Astrocyte (in vitro differentiated cells and primary cell): ENCODE measurements around the gene SEC23A. TPM values are rescaled to one million over a fixed set of nuclear protein-coding genes. Genes with fewer than 3 reads are reported as not detected.

Experiments used
- DNase-seq: peaks from one replicate; pipeline ENCODE4 v3.0.0-alpha.2; 2010; ENCODE audit warnings: low read depth
- FAIRE-seq: peaks from 2 replicates; lab custom pipeline; 2011; peaks lifted over from hg19 to GRCh38; lab: Jason Lieb, UNC
- H2AFZ ChIP-seq: 2 replicates; pipeline ENCODE4 v1.6.0; 2012; ENCODE audit warnings: low read depth, low read length, inconsistent platforms
- H3K27ac ChIP-seq: 2 replicates; pipeline ENCODE4 v1.5.1; 2011; ENCODE audit warnings: low read depth, low read length, inconsistent platforms
- H3K27me3 ChIP-seq: 2 replicates; pipeline ENCODE4 v1.6.0; 2011; ENCODE audit warnings: low read length, inconsistent platforms; ENCODE audit not compliant: insufficient read depth
- H3K36me3 ChIP-seq: 2 replicates; pipeline ENCODE4 v1.5.1; 2011; ENCODE audit warnings: low read length, inconsistent platforms; ENCODE audit not compliant: insufficient read depth
- H3K4me1 ChIP-seq: 2 replicates; pipeline ENCODE4 v1.5.1; 2011; ENCODE audit warnings: low read length, inconsistent platforms; ENCODE audit not compliant: insufficient read depth
- H3K4me2 ChIP-seq: 2 replicates; pipeline ENCODE4 v1.6.0; 2012; ENCODE audit warnings: low read length, inconsistent platforms
- H3K4me3 ChIP-seq: 2 replicates; pipeline ENCODE4 v1.5.1; 2011; ENCODE audit warnings: low read depth, mild to moderate bottlenecking, low read length, inconsistent platforms; ENCODE audit not compliant: insufficient read depth
- H3K79me2 ChIP-seq: 2 replicates; pipeline ENCODE4 v1.6.0; 2012; ENCODE audit warnings: mild to moderate bottlenecking, low read length, inconsistent platforms; ENCODE audit not compliant: insufficient read depth
- H3K9ac ChIP-seq: 2 replicates; pipeline ENCODE4 v1.6.0; 2012; ENCODE audit warnings: mild to moderate bottlenecking, low read length, inconsistent platforms
- H3K9me3 ChIP-seq: 2 replicates; pipeline ENCODE4 v1.5.1; 2012; ENCODE audit warnings: low read depth, mild to moderate bottlenecking, low read length, inconsistent platforms; ENCODE audit not compliant: insufficient read depth
- H4K20me1 ChIP-seq: 2 replicates; pipeline ENCODE4 v1.6.0; 2012; ENCODE audit warnings: low read length, inconsistent platforms; ENCODE audit not compliant: insufficient read depth
- H3K27ac Mint-ChIP-seq: one replicate; pipeline ENCODE4 v1.8.0; 2021; ENCODE audit warnings: mild to moderate bottlenecking, mixed read lengths; ENCODE audit not compliant: unreplicated experiment
- H3K27me3 Mint-ChIP-seq: one replicate; pipeline ENCODE4 v1.8.0; 2021; ENCODE audit warnings: low read depth, mixed read lengths; ENCODE audit not compliant: unreplicated experiment
- H3K36me3 Mint-ChIP-seq: one replicate; pipeline ENCODE4 v1.8.0; 2021; ENCODE audit warnings: low read depth, mixed read lengths; ENCODE audit not compliant: unreplicated experiment
- H3K4me1 Mint-ChIP-seq: one replicate; pipeline ENCODE4 v1.8.0; 2021; ENCODE audit warnings: low read depth, mixed read lengths; ENCODE audit not compliant: unreplicated experiment
- H3K4me3 Mint-ChIP-seq: one replicate; pipeline ENCODE4 v1.8.0; 2021; ENCODE audit warnings: mild to moderate bottlenecking, moderate library complexity, mixed read lengths; ENCODE audit not compliant: unreplicated experiment
- H3K9me3 Mint-ChIP-seq: one replicate; pipeline ENCODE4 v1.8.0; 2021; ENCODE audit warnings: mild to moderate bottlenecking, mixed read lengths; ENCODE audit not compliant: unreplicated experiment
- EZH2 ChIP-seq: IDR thresholded peaks from 2 replicates; pipeline ENCODE4 v1.6.1; 2012; ENCODE audit warnings: mild to moderate bottlenecking, low read length, inconsistent platforms; ENCODE audit not compliant: insufficient read depth
- total RNA-seq: library from RNA; stranded (reverse); gene quantifications from 2 replicates; pipeline ENCODE4 v1.2.1, GENCODE V29; 2021
- TF ChIP-seq, protein P1 (sequence below): IDR thresholded peaks from 2 replicates; pipeline ENCODE4 v1.5.1; 2011; ENCODE audit warnings: low read depth, mild to moderate bottlenecking, inconsistent platforms, low read length, moderate library complexity; ENCODE audit not compliant: insufficient read depth

Gene SEC23A
- total RNA-seq, 1 donor from 2014 or later = 229 TPM

DNA sequence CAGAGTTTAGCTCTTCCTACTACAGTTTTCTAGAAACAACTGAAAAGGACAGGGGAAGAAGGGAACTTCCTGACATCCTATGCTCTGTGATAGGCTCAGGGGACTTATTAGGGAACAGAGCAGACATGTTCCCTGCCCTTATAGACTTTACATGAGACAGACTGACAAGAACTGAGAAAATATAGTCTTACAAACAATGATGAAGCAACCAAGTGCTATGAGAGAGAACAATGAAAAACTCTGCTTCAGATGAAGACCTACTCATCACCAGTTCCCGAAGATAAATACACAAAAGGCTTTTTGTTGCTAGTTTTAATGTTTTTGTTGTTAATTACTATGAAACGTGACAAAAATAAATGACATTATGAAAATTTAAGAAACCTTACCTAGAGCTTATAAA lies 115.3 kb downstream of the SEC23A start:
- Histone ChIP-seq H3K9me3 (no peaks in the 10 kb centered on the region), H3K4me2 (no peak overlapping the region), H3K4me1 (no peaks in the 10 kb centered on the region), H3K4me3 (no peak overlapping the region), H4K20me1 (no peaks in the 10 kb centered on the region), H3K79me2 (no peaks in the 10 kb centered on the region), H3K9ac (no peak overlapping the region), H3K27me3 (no peaks in the 10 kb centered on the region), H3K36me3 (no peaks in the 10 kb centered on the region), H3K27ac (no peak overlapping the region), H2AFZ (no peak overlapping the region)
- Mint-ChIP-seq H3K4me3 (no peak overlapping the region), H3K4me1 (peaks cover 1% of the 10 kb centered on the region), H3K9me3 (peaks cover 4% of the 10 kb centered on the region), H3K27ac (no peak overlapping the region), H3K36me3 (peaks cover 13% of the 10 kb centered on the region), H3K27me3 (no peaks in the 10 kb centered on the region)
- TF ChIP-seq, protein P1, sequence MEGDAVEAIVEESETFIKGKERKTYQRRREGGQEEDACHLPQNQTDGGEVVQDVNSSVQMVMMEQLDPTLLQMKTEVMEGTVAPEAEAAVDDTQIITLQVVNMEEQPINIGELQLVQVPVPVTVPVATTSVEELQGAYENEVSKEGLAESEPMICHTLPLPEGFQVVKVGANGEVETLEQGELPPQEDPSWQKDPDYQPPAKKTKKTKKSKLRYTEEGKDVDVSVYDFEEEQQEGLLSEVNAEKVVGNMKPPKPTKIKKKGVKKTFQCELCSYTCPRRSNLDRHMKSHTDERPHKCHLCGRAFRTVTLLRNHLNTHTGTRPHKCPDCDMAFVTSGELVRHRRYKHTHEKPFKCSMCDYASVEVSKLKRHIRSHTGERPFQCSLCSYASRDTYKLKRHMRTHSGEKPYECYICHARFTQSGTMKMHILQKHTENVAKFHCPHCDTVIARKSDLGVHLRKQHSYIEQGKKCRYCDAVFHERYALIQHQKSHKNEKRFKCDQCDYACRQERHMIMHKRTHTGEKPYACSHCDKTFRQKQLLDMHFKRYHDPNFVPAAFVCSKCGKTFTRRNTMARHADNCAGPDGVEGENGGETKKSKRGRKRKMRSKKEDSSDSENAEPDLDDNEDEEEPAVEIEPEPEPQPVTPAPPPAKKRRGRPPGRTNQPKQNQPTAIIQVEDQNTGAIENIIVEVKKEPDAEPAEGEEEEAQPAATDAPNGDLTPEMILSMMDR = no peak
- no peak for TF ChIP-seq EZH2
- no peak for FAIRE-seq
- no peak for DNase-seq

DNA sequence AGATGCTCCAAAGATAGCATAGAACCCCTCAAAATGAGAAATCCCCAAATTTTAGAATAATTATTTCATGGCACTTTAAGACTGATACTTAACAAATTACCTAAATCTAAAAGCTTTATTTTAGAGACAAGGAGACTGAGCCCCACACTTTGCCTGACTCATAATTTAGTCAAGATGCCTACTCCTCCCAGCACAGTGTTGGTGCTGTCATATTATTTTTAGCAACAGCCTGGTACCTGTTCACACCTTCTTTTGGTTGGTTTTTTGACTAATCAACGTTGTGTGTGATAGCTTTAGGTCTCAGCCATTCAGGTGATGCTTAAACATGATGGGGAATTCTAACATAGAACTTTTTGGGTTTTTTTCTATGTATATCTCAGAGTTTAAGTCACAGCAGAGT lies 120.2 kb downstream of the SEC23A start:
- no peak overlapping the region for H3K9ac ChIP-seq
- FAIRE-seq (no peak), DNase-seq (no peak)
- no peaks in the 10 kb centered on the region for H4K20me1 ChIP-seq
- H3K27me3 ChIP-seq = no peaks in the 10 kb centered on the region
- H3K79me2 ChIP-seq = no peaks in the 10 kb centered on the region
- no peaks in the 10 kb centered on the region for H3K4me1 Mint-ChIP-seq
- no peak overlapping the region for H3K4me2 ChIP-seq
- no peak overlapping the region for H3K4me3 Mint-ChIP-seq
- no peaks in the 10 kb centered on the region for H3K9me3 ChIP-seq
- no peaks in the 10 kb centered on the region for H3K27me3 Mint-ChIP-seq
- H3K4me3 ChIP-seq = no peak overlapping the region
- H3K9me3 Mint-ChIP-seq = peaks cover 17% of the 10 kb centered on the region
- peaks cover 29% of the 10 kb centered on the region for H3K36me3 Mint-ChIP-seq
- H3K4me1 ChIP-seq = no peaks in the 10 kb centered on the region
- no peak overlapping the region for H2AFZ ChIP-seq
- TF ChIP-seq EZH2 = no peak
- TF ChIP-seq, protein P1 = no peak
- no peaks in the 10 kb centered on the region for H3K36me3 ChIP-seq
- no peak overlapping the region for H3K27ac ChIP-seq
- no peak overlapping the region for H3K27ac Mint-ChIP-seq

DNA sequence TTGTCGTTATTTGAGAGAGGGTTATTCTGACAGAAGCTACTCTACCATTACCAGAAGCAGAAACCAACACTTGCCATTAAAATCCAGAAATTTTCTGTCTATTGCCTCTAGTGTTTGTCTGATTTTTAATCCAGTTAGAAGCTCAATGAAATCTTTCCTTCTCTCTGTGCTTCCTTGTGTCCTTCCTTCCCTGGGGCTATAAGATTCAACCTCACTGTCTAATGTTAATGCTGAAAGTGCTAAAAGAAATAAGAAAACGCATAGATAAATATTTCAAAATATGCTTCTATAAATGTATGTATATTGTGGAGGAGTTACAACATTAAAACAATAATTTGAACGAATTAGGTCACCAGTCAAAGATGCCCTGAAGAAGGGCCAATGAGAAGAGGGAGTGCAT lies 120.8 kb downstream of the SEC23A start:
- Histone ChIP-seq H3K4me1 (no peaks in the 10 kb centered on the region), H3K27me3 (no peaks in the 10 kb centered on the region), H3K9ac (no peak overlapping the region), H4K20me1 (no peaks in the 10 kb centered on the region), H3K4me2 (no peak overlapping the region), H3K79me2 (no peaks in the 10 kb centered on the region), H3K9me3 (no peaks in the 10 kb centered on the region), H2AFZ (no peak overlapping the region), H3K27ac (no peak overlapping the region), H3K4me3 (no peak overlapping the region), H3K36me3 (no peaks in the 10 kb centered on the region)
- FAIRE-seq = no peak
- Mint-ChIP-seq H3K27ac (no peak overlapping the region), H3K36me3 (peaks cover 30% of the 10 kb centered on the region), H3K4me3 (no peak overlapping the region), H3K4me1 (no peaks in the 10 kb centered on the region), H3K9me3 (peaks cover 18% of the 10 kb centered on the region), H3K27me3 (no peaks in the 10 kb centered on the region)
- no peak for DNase-seq
- TF ChIP-seq, protein P1 = no peak
- TF ChIP-seq EZH2 = no peak

Other genes starting within 250 kb of the SEC23A start
- gene GEMIN2, start 11.1 kb upstream of the SEC23A start, total RNA-seq = 12.4 and 16.5 TPM in 2 replicates
- 28.9 and 35.2 TPM in 2 replicates for gene TRAPPC6B, start 67.1 kb upstream of the SEC23A start, total RNA-seq
- gene PNN, start 72.0 kb upstream of the SEC23A start, total RNA-seq = 67.3 and 78.1 TPM in 2 replicates
- 18.2 and 20.7 TPM in 2 replicates for gene MIA2, start 130.7 kb upstream of the SEC23A start, total RNA-seq